NCI-H526 (cell line): ENCODE results near the gene AFP.

Experiments
- DNase-seq, 2 experiments: peaks; one replicate each; lab custom pipeline; 2025; lab: John Stamatoyannopoulos, UW

Gene AFP

DNA sequence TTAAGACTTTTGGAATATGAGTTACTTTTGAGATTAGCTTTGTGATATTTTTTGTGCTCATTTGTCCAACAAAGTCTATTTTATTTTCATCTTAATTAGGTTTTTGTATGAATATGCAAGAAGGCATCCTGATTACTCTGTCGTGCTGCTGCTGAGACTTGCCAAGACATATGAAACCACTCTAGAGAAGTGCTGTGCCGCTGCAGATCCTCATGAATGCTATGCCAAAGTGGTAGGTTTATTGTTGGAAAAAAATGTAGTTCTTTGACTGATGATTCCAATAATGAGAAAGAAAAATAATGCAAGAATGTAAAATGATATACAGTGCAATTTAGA lies 21.1 kb upstream of the AFP start:
- DNase-seq: no peak

GRCh38 chr4:73415807-73416238 lies 20.2 kb upstream of the AFP start:
- no peak for DNase-seq

DNA sequence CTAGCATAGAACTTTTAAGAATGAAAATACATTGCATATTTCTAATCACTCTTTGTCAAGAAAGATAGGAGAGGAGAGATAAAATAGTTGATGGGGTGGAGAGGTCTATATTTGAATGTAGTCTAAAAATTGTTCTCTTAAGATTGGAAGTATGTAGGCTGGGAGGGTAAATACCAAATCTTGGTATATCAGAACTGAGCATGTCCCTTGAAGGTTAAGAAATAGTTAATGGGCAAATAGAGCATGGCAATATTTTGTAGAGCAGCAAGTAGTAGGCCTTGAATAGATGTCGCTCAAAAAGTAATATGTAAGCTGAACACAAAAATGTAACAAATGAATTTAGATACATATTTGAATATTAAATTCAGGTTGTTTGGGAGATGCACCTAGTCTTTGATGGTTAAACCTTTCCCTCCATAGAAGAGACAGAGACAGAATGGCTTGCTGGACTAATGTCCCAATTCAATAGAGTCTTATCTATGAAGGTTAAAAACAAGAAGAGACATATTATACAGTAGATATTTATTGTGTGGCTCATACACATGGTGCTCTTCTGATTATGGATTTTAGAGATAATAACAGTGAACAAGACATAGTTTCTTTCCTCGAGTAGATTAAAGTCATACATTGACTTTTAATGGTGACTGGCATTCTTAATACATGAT lies 19.5 kb upstream of the AFP start:
- no peak for DNase-seq

DNA sequence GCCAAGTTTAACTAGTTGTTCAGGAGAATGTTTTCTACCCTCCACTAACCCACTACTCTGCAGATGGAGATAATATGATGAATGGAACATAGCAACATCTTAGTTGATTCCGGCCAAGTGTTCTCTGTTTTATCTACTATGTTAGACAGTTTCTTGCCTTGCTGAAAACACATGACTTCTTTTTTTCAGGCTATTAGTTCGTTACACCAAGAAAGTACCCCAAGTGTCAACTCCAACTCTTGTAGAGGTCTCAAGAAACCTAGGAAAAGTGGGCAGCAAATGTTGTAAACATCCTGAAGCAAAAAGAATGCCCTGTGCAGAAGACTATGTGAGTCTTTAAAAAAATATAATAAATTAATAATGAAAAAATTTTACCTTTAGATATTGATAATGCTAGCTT lies 18.7 kb upstream of the AFP start:
- no peak for DNase-seq

GRCh38 chr4:73417973-73418372 lies 18.0 kb upstream of the AFP start:
- no peak for DNase-seq

GRCh38 chr4:73418677-73419076 lies 17.3 kb upstream of the AFP start:
- no peak for DNase-seq

DNA sequence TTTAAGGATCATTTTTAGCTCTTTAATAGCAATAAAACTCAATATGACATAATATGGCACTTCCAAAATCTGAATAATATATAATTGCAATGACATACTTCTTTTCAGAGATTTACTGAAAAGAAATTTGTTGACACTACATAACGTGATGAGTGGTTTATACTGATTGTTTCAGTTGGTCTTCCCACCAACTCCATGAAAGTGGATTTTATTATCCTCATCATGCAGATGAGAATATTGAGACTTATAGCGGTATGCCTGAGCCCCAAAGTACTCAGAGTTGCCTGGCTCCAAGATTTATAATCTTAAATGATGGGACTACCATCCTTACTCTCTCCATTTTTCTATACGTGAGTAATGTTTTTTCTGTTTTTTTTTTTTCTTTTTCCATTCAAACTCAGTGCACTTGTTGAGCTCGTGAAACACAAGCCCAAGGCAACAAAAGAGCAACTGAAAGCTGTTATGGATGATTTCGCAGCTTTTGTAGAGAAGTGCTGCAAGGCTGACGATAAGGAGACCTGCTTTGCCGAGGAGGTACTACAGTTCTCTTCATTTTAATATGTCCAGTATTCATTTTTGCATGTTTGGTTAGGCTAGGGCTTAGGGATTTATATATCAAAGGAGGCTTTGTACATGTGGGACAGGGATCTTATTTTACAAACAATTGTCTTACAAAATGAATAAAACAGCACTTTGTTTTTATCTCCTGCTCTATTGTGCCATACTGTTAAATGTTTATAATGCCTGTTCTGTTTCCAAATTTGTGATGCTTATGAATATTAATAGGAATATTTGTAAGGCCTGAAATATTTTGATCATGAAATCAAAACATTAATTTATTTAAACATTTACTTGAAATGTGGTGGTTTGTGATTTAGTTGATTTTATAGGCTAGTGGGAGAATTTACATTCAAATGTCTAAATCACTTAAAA lies 16.6 kb upstream of the AFP start:
- peak; percentile 50 to 71 for DNase-seq

DNA sequence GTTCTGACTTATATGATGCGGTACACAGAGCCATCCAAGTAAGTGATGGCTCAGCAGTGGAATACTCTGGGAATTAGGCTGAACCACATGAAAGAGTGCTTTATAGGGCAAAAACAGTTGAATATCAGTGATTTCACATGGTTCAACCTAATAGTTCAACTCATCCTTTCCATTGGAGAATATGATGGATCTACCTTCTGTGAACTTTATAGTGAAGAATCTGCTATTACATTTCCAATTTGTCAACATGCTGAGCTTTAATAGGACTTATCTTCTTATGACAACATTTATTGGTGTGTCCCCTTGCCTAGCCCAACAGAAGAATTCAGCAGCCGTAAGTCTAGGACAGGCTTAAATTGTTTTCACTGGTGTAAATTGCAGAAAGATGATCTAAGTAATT lies 15.4 kb upstream of the AFP start:
- no peak for DNase-seq

DNA sequence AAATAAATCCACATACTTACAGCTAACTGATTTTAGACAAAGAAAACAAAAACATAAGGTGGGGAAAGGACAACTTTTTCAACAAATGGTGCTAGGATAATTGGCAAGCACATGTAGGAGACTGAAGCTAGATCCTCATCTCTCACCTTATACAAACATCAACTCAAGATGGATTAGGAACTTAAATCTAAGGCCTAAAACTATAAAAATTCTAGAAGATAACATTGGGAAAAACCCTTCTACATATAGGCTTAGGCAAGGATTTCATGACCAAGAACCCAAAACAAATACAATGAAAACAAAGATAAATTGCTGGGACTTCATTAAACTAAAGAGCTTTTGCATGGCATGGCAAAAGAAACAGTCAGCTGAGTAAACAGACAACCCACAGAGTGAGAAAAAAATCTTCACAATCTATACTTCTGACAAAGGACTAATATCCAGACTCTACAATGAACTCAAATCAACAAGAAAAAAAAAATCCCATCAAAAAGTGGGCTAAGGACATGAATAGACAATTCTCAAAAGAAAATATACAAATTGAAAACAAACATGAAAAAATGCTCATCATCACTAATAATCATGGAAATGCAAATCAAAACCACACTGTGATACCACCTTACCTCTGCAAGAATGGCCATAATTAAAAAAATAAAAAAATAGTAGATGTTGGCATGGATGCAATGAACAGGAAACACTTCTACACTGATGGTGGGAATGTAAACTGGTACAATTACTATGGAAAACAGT lies 14.1 kb upstream of the AFP start:
- no peak for DNase-seq

DNA sequence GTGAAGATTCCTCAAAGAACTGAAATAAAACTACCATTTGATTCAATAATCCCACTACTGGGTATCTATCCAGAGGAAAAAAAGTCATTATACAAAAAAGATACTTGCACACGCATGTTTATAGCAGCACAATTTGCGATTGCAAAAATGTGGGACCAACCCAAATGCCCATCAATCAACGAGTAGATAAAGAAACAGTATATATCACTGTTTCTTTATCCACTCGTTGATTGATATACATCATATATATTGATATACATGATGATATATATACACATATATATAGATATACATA lies 13.6 kb upstream of the AFP start:
- no peak for DNase-seq

GRCh38 chr4:73423184-73423583 lies 12.8 kb upstream of the AFP start:
- no peak for DNase-seq

- DNase-seq: no peak
Measured at GRCh38 chr4:73426666-73427065, 9.4 kb upstream of the AFP start.

DNA sequence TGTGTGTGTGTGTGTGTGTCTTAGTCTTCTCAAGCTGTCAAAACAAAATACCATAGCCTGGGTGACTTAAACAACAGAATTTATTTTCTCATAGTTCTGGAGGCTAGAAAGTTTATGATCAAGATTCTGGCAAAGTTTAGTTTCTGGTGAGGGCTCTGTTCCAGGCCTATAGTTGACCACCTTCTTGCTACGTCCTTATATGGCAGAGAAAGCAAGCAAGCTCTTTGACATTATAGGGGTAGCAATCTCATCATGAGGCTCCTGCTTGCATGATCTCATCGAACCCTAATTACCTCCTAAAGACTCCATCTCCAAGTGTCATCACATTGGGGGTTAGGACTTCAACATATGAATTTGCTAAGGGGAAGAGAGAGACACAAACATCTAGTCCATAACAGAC lies 6.9 kb upstream of the AFP start:
- no peak for DNase-seq

GRCh38 chr4:73429826-73430587 lies 6.0 kb upstream of the AFP start:
- DNase-seq: no peak

DNA sequence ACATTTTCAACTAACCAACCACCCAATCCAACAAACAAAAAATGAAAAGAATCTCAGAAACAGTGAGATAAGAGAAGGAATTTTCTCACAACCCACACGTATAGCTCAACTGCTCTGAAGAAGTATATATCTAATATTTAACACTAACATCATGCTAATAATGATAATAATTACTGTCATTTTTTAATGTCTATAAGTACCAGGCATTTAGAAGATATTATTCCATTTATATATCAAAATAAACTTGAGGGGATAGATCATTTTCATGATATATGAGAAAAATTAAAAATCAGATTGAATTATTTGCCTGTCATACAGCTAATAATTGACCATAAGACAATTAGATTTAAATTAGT lies 4.2 kb upstream of the AFP start:
- DNase-seq: no peak

GRCh38 chr4:73432169-73433000 lies 3.6 kb upstream of the AFP start:
- DNase-seq: no peak

GRCh38 chr4:73433140-73433539 lies 2.9 kb upstream of the AFP start:
- DNase-seq: no peak

- peak in 1 of 2 experiments; percentile 12 for DNase-seq
Measured at GRCh38 chr4:73434311-73434710, 1.7 kb upstream of the AFP start.

DNA sequence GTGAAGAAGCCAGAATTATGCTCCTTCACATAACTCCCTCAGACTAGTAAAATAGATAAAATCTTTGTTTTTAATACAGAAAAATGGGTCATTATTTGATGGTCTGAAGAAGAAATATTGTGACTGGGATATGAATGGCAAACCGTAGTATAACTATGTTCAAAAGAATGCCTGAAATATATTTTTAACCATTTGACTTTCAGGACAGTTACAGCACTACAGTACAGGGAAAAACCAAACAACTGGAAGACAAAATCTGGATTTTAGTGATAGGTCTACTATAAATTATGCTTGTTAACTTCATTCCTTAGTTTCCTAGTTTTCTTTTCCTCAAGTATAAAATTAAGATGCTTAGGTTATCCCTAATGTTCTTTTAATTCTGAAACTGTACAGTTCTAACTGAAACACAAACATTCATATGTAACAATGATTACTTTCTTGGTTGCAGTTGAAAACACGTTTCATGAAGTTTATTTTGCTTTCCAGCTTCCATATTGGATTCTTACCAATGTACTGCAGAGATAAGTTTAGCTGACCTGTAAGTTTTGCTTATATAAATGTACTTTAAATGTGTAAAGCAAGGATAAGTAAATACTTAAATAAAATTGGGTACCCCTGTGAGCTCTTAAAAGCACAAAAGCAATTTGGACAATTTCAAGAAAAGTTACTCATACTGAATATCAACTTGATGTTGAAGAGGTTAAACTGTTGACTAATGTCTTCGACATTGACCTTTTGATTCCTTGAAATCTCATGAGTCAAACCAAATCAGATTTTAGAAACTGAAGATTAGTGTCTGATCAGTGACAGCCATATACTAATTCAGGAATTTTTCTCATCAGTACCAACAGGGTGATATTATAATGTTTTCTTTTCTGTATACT lies 895 bp downstream of the AFP start:
- DNase-seq: no peak

DNA sequence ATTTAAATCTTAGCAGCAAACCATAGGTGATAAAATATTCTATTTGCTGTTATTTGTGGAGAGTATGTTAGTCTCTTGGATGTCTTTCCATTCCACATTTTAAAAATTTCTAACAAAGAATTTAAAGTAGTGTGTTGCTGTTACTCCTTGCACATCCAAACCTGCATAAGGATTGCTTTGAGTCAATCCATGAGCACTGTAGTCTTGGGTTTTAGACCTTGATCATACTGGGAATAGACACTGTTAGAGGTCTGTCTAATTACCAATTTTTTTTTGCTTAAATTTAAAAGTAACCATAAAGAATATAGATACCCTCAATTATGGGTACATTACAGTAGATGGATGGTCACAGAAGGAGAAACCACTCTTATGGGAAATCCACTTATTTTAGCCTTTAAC lies 1.5 kb downstream of the AFP start:
- no peak for DNase-seq

GRCh38 chr4:73438048-73438447 lies 2.0 kb downstream of the AFP start:
- no peak for DNase-seq
